ENCODE data around the gene GNB4. TPM values are rescaled to one million over a fixed set of nuclear protein-coding genes. Genes with fewer than 3 reads are reported as not detected.

The GNB4 gene
- total and polyA plus RNA-seq, 9 of the 15 experiments (the other 6 are each of a cell fraction or from before 2014, with no cell fraction given): 6.8 to 36.7 (median 21.4) TPM

- 0 out of 2 replicates have a peak, but pooled peaks have one; percentile 17 for TF ChIP-seq REST (IDR thresholded peaks at IDR 0.05; ENCODE audit: borderline replicate concordance)
- no peak; the same call in 1 of the 2 replicates for TF ChIP-seq REST (CRISPR knock-in tag; IDR thresholded peaks at IDR 0.05; ENCODE audit: low read depth)
- no peak for TF ChIP-seq U2AF2 (optimal IDR thresholded peaks at IDR 0.05; ENCODE audit: low read depth, low read length)
- TF ChIP-seq CEBPG (CRISPR knock-in tag; IDR thresholded peaks at IDR 0.05): peak; percentile 63; the same call in 1 of the 2 replicates
- peak; percentile 84 to 88 for TF ChIP-seq CEBPG (tag; conservative IDR thresholded peaks at IDR 0.05 in 1 of 2, IDR thresholded peaks at IDR 0.05 in 1 of 2)
- TF ChIP-seq, protein P1, sequence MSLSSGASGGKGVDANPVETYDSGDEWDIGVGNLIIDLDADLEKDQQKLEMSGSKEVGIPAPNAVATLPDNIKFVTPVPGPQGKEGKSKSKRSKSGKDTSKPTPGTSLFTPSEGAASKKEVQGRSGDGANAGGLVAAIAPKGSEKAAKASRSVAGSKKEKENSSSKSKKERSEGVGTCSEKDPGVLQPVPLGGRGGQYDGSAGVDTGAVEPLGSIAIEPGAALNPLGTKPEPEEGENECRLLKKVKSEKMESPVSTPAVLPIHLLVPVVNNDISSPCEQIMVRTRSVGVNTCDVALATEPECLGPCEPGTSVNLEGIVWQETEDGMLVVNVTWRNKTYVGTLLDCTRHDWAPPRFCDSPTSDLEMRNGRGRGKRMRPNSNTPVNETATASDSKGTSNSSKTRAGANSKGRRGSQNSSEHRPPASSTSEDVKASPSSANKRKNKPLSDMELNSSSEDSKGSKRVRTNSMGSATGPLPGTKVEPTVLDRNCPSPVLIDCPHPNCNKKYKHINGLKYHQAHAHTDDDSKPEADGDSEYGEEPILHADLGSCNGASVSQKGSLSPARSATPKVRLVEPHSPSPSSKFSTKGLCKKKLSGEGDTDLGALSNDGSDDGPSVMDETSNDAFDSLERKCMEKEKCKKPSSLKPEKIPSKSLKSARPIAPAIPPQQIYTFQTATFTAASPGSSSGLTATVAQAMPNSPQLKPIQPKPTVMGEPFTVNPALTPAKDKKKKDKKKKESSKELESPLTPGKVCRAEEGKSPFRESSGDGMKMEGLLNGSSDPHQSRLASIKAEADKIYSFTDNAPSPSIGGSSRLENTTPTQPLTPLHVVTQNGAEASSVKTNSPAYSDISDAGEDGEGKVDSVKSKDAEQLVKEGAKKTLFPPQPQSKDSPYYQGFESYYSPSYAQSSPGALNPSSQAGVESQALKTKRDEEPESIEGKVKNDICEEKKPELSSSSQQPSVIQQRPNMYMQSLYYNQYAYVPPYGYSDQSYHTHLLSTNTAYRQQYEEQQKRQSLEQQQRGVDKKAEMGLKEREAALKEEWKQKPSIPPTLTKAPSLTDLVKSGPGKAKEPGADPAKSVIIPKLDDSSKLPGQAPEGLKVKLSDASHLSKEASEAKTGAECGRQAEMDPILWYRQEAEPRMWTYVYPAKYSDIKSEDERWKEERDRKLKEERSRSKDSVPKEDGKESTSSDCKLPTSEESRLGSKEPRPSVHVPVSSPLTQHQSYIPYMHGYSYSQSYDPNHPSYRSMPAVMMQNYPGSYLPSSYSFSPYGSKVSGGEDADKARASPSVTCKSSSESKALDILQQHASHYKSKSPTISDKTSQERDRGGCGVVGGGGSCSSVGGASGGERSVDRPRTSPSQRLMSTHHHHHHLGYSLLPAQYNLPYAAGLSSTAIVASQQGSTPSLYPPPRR (CRISPR knock-in tag; IDR thresholded peaks at IDR 0.05; ENCODE audit: borderline replicate concordance): peak; percentile 40; the same call in 1 of the 2 replicates
- TF ChIP-seq, protein P2, sequence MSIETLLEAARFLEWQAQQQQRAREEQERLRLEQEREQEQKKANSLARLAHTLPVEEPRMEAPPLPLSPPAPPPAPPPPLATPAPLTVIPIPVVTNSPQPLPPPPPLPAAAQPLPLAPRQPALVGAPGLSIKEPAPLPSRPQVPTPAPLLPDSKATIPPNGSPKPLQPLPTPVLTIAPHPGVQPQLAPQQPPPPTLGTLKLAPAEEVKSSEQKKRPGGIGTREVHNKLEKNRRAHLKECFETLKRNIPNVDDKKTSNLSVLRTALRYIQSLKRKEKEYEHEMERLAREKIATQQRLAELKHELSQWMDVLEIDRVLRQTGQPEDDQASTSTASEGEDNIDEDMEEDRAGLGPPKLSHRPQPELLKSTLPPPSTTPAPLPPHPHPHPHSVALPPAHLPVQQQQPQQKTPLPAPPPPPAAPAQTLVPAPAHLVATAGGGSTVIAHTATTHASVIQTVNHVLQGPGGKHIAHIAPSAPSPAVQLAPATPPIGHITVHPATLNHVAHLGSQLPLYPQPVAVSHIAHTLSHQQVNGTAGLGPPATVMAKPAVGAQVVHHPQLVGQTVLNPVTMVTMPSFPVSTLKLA (conservative IDR thresholded peaks at IDR 0.05): 0 out of 4 replicates have a peak, but pooled peaks of 1 of the 2 experiments have one; percentile 5
- TF ChIP-seq, protein P3, sequence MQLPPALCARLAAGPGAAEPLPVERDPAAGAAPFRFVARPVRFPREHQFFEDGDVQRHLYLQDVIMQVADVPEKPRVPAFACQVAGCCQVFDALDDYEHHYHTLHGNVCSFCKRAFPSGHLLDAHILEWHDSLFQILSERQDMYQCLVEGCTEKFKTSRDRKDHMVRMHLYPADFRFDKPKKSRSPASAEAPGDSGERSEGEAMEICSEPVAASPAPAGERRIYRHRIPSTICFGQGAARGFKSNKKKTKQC (CRISPR knock-in tag; IDR thresholded peaks at IDR 0.05): peak; percentile 97
- no peak for TF ChIP-seq SNAPC5 (CRISPR knock-in tag; IDR thresholded peaks at IDR 0.05)
Observed at GRCh38 chr3:179451265-179452175, at the start of gene GNB4 (continued).

Data from K562 (cell line).